Endothelial cell of umbilical vein (primary cell): ENCODE measurements around the gene CACNA1C. TPM values are rescaled to one million over a fixed set of nuclear protein-coding genes. Genes with fewer than 3 reads are reported as not detected.

ENCODE experiments used
- BruUV-seq: library from RNA; stranded (reverse); fragments of 400-500 nt; replicated peaks from 2 replicates; lab custom pipeline; 2021; lab: Mats Ljungman, UMichigan
- CTCF ChIA-PET: fragments of 300-600, 350-600 bp; sonication (Branson Sonifier 250); formaldehyde crosslinking; loops from one replicate; lab custom pipeline; 2021; ENCODE audit warnings: antibody characterized with exemption, inconsistent platforms; lab: Charles Lee
- POLR2A ChIA-PET: fragments of 300-600, 350-600 bp; sonication (Branson Sonifier 250); formaldehyde crosslinking; loops from one replicate; lab custom pipeline; 2021; ENCODE audit warnings: antibody characterized with exemption, inconsistent platforms; lab: Charles Lee
- DNase-seq: peaks from one replicate; pipeline ENCODE4 v3.0.0-alpha.2; 2011; ENCODE audit warnings: low read depth, low spot score
- FAIRE-seq: peaks from 2 replicates; lab custom pipeline; 2011; peaks lifted over from hg19 to GRCh38; lab: Jason Lieb, UNC
- H2AFZ ChIP-seq: 2 replicates; pipeline ENCODE4 v1.6.0; 2012; ENCODE audit warnings: low read depth, low read length, control low read depth, inconsistent platforms
- H3K27ac ChIP-seq: 2 replicates; pipeline ENCODE4 v1.5.1; 2011; ENCODE audit warnings: low read depth, mild to moderate bottlenecking, control low read depth, low read length, moderate library complexity; ENCODE audit not compliant: insufficient read depth
- H3K27me3 ChIP-seq, 2 experiments: 2 replicates each; pipeline versions ENCODE4 v1.6.0 to v1.6.1; 2011; ENCODE audit warnings: low read length in 2 of 2, mixed read lengths in 1 of 2; ENCODE audit not compliant: control insufficient read depth in 2 of 2, insufficient read depth in 2 of 2
- H3K36me3 ChIP-seq, 2 experiments: 2 replicates in 1 of 2; 3 replicates in 1 of 2; pipeline ENCODE4 v1.5.1; 2011; ENCODE audit warnings: low read length in 2 of 2, mild to moderate bottlenecking in 1 of 2, moderate library complexity in 1 of 2; ENCODE audit not compliant: control insufficient read depth in 2 of 2, insufficient read depth in 2 of 2; ENCODE audit errors: extremely low read depth in 1 of 2
- H3K4me1 ChIP-seq: 3 replicates; pipeline ENCODE4 v1.5.1; 2011; ENCODE audit warnings: mild to moderate bottlenecking, low read length; ENCODE audit not compliant: control insufficient read depth, insufficient read depth; ENCODE audit errors: extremely low read depth
- H3K4me2 ChIP-seq: 2 replicates; pipeline ENCODE4 v1.6.1; 2011; ENCODE audit warnings: low read length, control low read depth, mixed read lengths; ENCODE audit not compliant: insufficient read depth
- H3K4me3 ChIP-seq, 3 experiments: fragments of 200-600 bp in 1 of 3; sonication (generic), shearing (Covaris generic) in 1 of 3; replicated peaks in 1 of 3; 2 replicates each; pipeline ENCODE4 v1.5.1; 2011 to 2016; ENCODE audit warnings: control low read depth in 3 of 3, low read length in 3 of 3, mild to moderate bottlenecking in 2 of 3, inconsistent platforms in 1 of 3, low read depth in 1 of 3, moderate library complexity in 1 of 3; ENCODE audit not compliant: insufficient read depth in 1 of 3
- H3K79me2 ChIP-seq: 2 replicates; pipeline ENCODE4 v1.6.0; 2012; ENCODE audit warnings: low read length, inconsistent platforms; ENCODE audit not compliant: control insufficient read depth, insufficient read depth
- H3K9ac ChIP-seq: replicated peaks from 2 replicates; pipeline ENCODE3; 2011; ENCODE audit warnings: low read length, control low read depth; ENCODE audit not compliant: insufficient read depth; ENCODE audit errors: extremely low read depth
- H3K9me1 ChIP-seq: replicated peaks from 3 replicates; pipeline ENCODE4 v1.6.0; 2011; ENCODE audit warnings: mild to moderate bottlenecking, low read length; ENCODE audit not compliant: control insufficient read depth, insufficient read depth; ENCODE audit errors: extremely low read depth
- H3K9me3 ChIP-seq: replicated peaks from 2 replicates; pipeline ENCODE4 v1.5.1; 2012; ENCODE audit warnings: low read length, inconsistent platforms; ENCODE audit not compliant: control insufficient read depth, insufficient read depth
- H4K20me1 ChIP-seq: replicated peaks from 2 replicates; pipeline ENCODE3; 2011; ENCODE audit warnings: mild to moderate bottlenecking, low read length; ENCODE audit not compliant: control insufficient read depth, insufficient read depth; ENCODE audit errors: extremely low read depth
- EZH2 ChIP-seq: IDR thresholded peaks from 2 replicates; pipeline ENCODE4 v1.6.1; 2012; ENCODE audit warnings: borderline replicate concordance, low read depth, mild to moderate bottlenecking, moderate library complexity, low read length, inconsistent platforms; ENCODE audit not compliant: severe bottlenecking
- FOS ChIP-seq: IDR thresholded peaks from 2 replicates; pipeline ENCODE4 v1.6.1; 2011; ENCODE audit warnings: mild to moderate bottlenecking, low read length, moderate library complexity, borderline replicate concordance; ENCODE audit not compliant: insufficient read depth
- GATA2 ChIP-seq: IDR thresholded peaks from 2 replicates; pipeline ENCODE4 v1.7.0; 2011; ENCODE audit warnings: low read depth, mild to moderate bottlenecking, moderate library complexity, mixed read lengths, low read length; ENCODE audit not compliant: insufficient read length, insufficient read depth
- JUN ChIP-seq: IDR thresholded peaks from 2 replicates; pipeline ENCODE4 v1.6.1; 2011; ENCODE audit warnings: borderline replicate concordance, low read depth; ENCODE audit not compliant: insufficient read length, insufficient read depth
- MYC ChIP-seq: IDR thresholded peaks from one replicate; pipeline ENCODE4 v1.6.1; 2011; ENCODE audit warnings: mild to moderate bottlenecking, low read depth, low read length
- POLR2A ChIP-seq: IDR thresholded peaks from 2 replicates; pipeline ENCODE4 v1.6.1; 2012; ENCODE audit warnings: low read depth, mild to moderate bottlenecking, control low read depth, low read length
- POLR2AphosphoS5 ChIP-seq: IDR thresholded peaks from 2 replicates; pipeline ENCODE4 v1.6.1; 2012; ENCODE audit warnings: low read depth, mild to moderate bottlenecking, control low read depth, low read length, moderate library complexity; ENCODE audit not compliant: insufficient read depth
- dilution Hi-C: fragments of 300-500 bp; cut with MboI; formaldehyde crosslinking; loops from one replicate; pipeline ENCODE4 v1.15.0; 2019; ENCODE audit warnings: low sequenced_read_pairs; ENCODE audit not compliant: extremely low pct_ligation_motif_present
- intact Hi-C: fragments of 100-400 bp; cut with micrococcal nuclease; formaldehyde crosslinking; loops from one replicate; pipeline ENCODE4 v1.10.0; 2022
- polyA plus RNA-seq, 4 experiments: library from polyadenylated mRNA; depleted of rRNA in 3 of 4; stranded (reverse) in 3 of 4; unstranded in 1 of 4; fragments of >200 nt; gene quantifications; 2 replicates each; pipeline versions ENCODE4 v1.2.1 to v1.2.3, GENCODE V29; 2011 to 2012; ENCODE audit warnings: missing spikeins in 1 of 4
- total RNA-seq: library from RNA; stranded (reverse); gene quantifications from 2 replicates; pipeline ENCODE4 v1.2.3, GENCODE V29; 2021
- TF ChIP-seq, protein P1 (sequence below): IDR thresholded peaks from 2 replicates; pipeline ENCODE4 v1.6.1; 2011; ENCODE audit not compliant: insufficient read depth, insufficient read length
- TF ChIP-seq, protein P2 (sequence below), 2 donors: IDR thresholded peaks; 1 replicate in 1 of 2; 2 replicates in 1 of 2; pipeline ENCODE4 v1.5.1; 2011; ENCODE audit warnings: low read length in 2 of 2, mild to moderate bottlenecking in 2 of 2, moderate library complexity in 2 of 2, control low read depth in 1 of 2, inconsistent platforms in 1 of 2, low read depth in 1 of 2; ENCODE audit not compliant: insufficient read depth in 1 of 2; ENCODE audit errors: extremely low read depth in 1 of 2

CACNA1C gene
- total and polyA plus RNA-seq, 2 donors (not counting 3 experiments of a cell fraction or from before 2014, with no cell fraction given), result not detected

DNA sequence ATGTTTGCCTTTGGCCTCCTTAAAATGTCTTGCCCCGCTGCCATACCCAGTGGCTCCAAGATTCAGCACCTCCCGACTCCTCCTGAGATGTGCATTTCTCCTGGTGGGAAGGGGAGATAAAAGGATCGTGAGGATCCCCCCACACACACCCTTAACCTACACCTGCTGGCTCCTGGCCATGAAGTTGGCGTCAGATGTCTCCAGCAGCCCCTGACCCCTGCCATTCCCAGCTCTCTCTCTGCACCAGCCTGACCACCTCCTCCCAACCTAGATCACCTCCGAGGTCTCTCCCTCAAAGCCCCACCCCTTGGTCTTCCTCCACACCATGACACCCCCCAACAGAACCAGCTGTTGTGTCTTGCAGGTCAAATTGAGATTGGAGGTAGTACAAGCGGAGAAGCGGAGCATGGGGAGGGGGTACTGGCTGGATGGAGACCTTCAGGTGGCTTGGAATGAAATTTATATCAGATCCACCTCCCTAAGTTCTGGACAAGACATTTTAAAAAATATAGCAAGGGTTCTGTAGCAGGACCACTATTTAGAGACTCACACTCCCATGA lies 590.9 kb downstream of the CACNA1C start:
- BruUV-seq, result no TSS peak
- H3K36me3 ChIP-seq, result no peaks in the 10 kb centered on the region
- no peak overlapping the region for H3K9ac ChIP-seq
- H3K4me2 ChIP-seq, result no peak overlapping the region
- FAIRE-seq (no peak), DNase-seq (no peak)
- dilution Hi-C loops (no loop called here), intact Hi-C loops (loop anchor here (10.0 kb wide), 1 partner anchor 59 kb away; no protein-coding TSS in a partner anchor)
- H3K27me3 ChIP-seq, result peaks cover 6% of the 10 kb centered on the region in 2 experiments
- H3K79me2 ChIP-seq, result no peaks in the 10 kb centered on the region
- peaks cover 17% of the 10 kb centered on the region for H3K4me1 ChIP-seq
- ChIA-PET POLR2A (no interaction called here), CTCF (interaction anchor here (1.1 kb wide), 1 partner anchor 39 kb away, joined by 5 read pairs; no protein-coding TSS in a partner anchor)
- H3K4me3 ChIP-seq, result no peak overlapping the region
- no peak overlapping the region for H3K27ac ChIP-seq
- TF ChIP-seq, protein P1, sequence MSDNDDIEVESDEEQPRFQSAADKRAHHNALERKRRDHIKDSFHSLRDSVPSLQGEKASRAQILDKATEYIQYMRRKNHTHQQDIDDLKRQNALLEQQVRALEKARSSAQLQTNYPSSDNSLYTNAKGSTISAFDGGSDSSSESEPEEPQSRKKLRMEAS, result no peak
- TF ChIP-seq GATA2, result no peak
- TF ChIP-seq EZH2, result no peak
- no peak for TF ChIP-seq POLR2AphosphoS5
- TF ChIP-seq, protein P2, sequence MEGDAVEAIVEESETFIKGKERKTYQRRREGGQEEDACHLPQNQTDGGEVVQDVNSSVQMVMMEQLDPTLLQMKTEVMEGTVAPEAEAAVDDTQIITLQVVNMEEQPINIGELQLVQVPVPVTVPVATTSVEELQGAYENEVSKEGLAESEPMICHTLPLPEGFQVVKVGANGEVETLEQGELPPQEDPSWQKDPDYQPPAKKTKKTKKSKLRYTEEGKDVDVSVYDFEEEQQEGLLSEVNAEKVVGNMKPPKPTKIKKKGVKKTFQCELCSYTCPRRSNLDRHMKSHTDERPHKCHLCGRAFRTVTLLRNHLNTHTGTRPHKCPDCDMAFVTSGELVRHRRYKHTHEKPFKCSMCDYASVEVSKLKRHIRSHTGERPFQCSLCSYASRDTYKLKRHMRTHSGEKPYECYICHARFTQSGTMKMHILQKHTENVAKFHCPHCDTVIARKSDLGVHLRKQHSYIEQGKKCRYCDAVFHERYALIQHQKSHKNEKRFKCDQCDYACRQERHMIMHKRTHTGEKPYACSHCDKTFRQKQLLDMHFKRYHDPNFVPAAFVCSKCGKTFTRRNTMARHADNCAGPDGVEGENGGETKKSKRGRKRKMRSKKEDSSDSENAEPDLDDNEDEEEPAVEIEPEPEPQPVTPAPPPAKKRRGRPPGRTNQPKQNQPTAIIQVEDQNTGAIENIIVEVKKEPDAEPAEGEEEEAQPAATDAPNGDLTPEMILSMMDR (IDR thresholded peaks at IDR 0.05; ENCODE audit: extremely low read depth in 1 of 2, insufficient read depth in 1 of 2, low read depth in 1 of 2, low read length in 2 of 2), result no peak
- TF ChIP-seq MYC, result no peak
- no peak for TF ChIP-seq FOS
- no peak for TF ChIP-seq JUN
- no peak for TF ChIP-seq POLR2A
- no peaks in the 10 kb centered on the region for H3K9me1 ChIP-seq
- no peaks in the 10 kb centered on the region for H3K9me3 ChIP-seq
- no peaks in the 10 kb centered on the region for H4K20me1 ChIP-seq
- no peak overlapping the region for H2AFZ ChIP-seq
